Measurements from ENCODE around the gene MELK. TPM values are rescaled to one million over a fixed set of nuclear protein-coding genes. Genes with fewer than 3 reads are reported as not detected.

The MELK gene
- total RNA-seq, 1 experiment from 2014 or later = 63.2 TPM

DNA sequence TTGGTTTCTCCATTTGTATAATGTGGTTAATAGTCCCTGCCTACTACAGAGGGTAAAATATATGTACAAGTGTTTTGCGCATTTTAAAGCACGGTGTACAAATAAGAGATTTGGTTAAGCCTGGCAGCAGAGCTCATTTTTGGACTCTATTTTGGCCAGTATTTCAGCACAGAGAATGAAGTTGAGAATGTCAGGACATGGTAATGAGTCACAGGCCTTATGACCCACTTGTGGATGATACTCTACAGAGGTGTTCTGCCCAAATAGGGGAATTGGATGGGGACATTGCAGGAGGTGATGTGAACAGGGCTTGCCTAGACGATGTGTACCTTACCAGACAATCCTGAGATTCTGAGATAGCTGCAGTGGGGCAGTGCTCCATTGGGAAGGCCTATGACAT, 50.6 kb downstream of the MELK start:
- peaks cover 3 to 19% of the 10 kb centered on the region in 2 experiments; a peak in 2 of 4 replicates for H3K4me1 ChIP-seq (ENCODE audit: control insufficient read depth in 1 of 2, insufficient read depth in 2 of 2, low read length in 2 of 2)
- TF ChIP-seq, protein P1, sequence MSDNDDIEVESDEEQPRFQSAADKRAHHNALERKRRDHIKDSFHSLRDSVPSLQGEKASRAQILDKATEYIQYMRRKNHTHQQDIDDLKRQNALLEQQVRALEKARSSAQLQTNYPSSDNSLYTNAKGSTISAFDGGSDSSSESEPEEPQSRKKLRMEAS (IDR thresholded peaks at IDR 0.05) = no peak
- TF ChIP-seq SRF (IDR thresholded peaks at IDR 0.05; ENCODE audit: low read depth) (no peak), CEBPB (IDR thresholded peaks at IDR 0.05; ENCODE audit: low read depth) (no peak), REST (IDR thresholded peaks at IDR 0.05; ENCODE audit: low read depth) (no peak), SP1 (IDR thresholded peaks at IDR 0.05; ENCODE audit: low read depth) (no peak), EZH2phosphoT487 (IDR thresholded peaks at IDR 0.05; ENCODE audit: borderline replicate concordance) (no peak), ZBTB33 (IDR thresholded peaks at IDR 0.05; ENCODE audit: extremely low read depth, insufficient replicate concordance, low read length) (no peak), POLR2AphosphoS5 (IDR thresholded peaks at IDR 0.05; ENCODE audit: low read depth, low read length) (no peak), YY1 (IDR thresholded peaks at IDR 0.05; ENCODE audit: extremely low read depth, insufficient replicate concordance, low read depth, low read length) (no peak), ELF1 (IDR thresholded peaks at IDR 0.05; ENCODE audit: borderline replicate concordance, low read depth) (no peak)
- H3K4me3 ChIP-seq (replicated peaks in 1 of 2; ENCODE audit: low read depth in 1 of 2, low read length in 2 of 2) = no peak overlapping the region
- H3K27me3 ChIP-seq (ENCODE audit: insufficient read depth, low read length) = no peaks in the 10 kb centered on the region
- BruUV-seq (replicated peaks) = no TSS peak
- H2AFZ ChIP-seq (ENCODE audit: low read depth, low read length, poor library complexity, severe bottlenecking) = no peak overlapping the region
- no peaks in the 10 kb centered on the region; a peak in 1 of 4 replicates for H3K36me3 ChIP-seq (ENCODE audit: control insufficient read depth in 1 of 2, insufficient read depth in 2 of 2, low read length in 2 of 2)
- no peak overlapping the region for H3K4me2 ChIP-seq (ENCODE audit: low read length)
- H4K20me1 ChIP-seq (ENCODE audit: insufficient read depth) = 0 out of 2 replicates have a peak, but pooled peaks cover 5% of the 10 kb centered on the region
- H3K9ac ChIP-seq (ENCODE audit: low read length) = no peak overlapping the region
- H3K9me3 ChIP-seq (ENCODE audit: control insufficient read depth in 1 of 2, insufficient read depth in 1 of 2, low read depth in 1 of 2, low read length in 2 of 2) = no peaks in the 10 kb centered on the region
- no peak overlapping the region for H3K27ac ChIP-seq (ENCODE audit: low read depth, low read length)
- intact Hi-C loops (cut with micrococcal nuclease) = loop anchor here (10.0 kb wide), 1 partner anchor 218 kb away; the partner anchor contains the start of gene RNF38
- ATAC-seq (no peak), DNase-seq (ENCODE audit: low read depth, low spot score) (no peak)
- H3K79me2 ChIP-seq (ENCODE audit: insufficient read depth, low read length) = peaks cover 70% of the 10 kb centered on the region
- ChIA-PET RAD21 (ENCODE audit: low non-redundant PET in 1 of 2, low total read pairs in 2 of 2, uncharacterized antibody in 2 of 2, unreplicated experiment in 2 of 2) (no interaction called here), POLR2A (no interaction called here), CTCF (no interaction called here)
- H3K9me2 ChIP-seq (ENCODE audit: insufficient read depth) = no peaks in the 10 kb centered on the region
